ENCODE data around the gene HNRNPK.

DNA sequence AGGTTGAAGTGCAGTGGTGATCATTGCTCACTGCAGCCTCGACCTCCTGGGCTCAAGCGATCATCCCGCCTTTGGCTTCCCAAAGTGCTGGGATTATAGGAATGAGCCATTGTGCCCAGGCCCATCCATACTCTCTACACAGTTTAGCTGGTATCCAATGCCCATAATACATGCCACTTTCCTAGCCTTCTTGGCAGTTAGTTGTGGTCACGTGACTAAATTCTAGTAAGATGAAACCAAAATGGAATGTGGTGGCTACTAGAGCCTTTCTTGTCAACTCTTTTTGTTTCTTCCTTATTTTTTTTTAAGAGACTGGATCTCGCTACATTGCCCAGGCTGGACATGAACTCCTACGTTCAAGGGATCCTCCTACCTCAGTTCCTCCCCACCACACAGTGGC, 43.5 kb downstream of the HNRNPK start:
- TF ChIP-seq POLR2AphosphoS5 (IDR thresholded peaks at IDR 0.05) (no peak), POLR2A (IDR thresholded peaks at IDR 0.05) (no peak)
- TF ChIP-seq, protein P1, sequence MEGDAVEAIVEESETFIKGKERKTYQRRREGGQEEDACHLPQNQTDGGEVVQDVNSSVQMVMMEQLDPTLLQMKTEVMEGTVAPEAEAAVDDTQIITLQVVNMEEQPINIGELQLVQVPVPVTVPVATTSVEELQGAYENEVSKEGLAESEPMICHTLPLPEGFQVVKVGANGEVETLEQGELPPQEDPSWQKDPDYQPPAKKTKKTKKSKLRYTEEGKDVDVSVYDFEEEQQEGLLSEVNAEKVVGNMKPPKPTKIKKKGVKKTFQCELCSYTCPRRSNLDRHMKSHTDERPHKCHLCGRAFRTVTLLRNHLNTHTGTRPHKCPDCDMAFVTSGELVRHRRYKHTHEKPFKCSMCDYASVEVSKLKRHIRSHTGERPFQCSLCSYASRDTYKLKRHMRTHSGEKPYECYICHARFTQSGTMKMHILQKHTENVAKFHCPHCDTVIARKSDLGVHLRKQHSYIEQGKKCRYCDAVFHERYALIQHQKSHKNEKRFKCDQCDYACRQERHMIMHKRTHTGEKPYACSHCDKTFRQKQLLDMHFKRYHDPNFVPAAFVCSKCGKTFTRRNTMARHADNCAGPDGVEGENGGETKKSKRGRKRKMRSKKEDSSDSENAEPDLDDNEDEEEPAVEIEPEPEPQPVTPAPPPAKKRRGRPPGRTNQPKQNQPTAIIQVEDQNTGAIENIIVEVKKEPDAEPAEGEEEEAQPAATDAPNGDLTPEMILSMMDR (IDR thresholded peaks at IDR 0.05): no peak
